Iris pigment epithelial cell (primary cell): Measurements from ENCODE around the gene ORMDL2.
"Not testable (repeated sequence)": the region's sequence is repeated elsewhere in the genome, so short reads cannot be mapped to it uniquely, and the experiment has no call there.

Source experiments
- DNase-seq: peaks from one replicate; pipeline ENCODE4 v3.0.0-alpha.2; 2011; ENCODE audit warnings: low read depth

Gene ORMDL2

GRCh38 chr12:55852740-55853139 is 34.9 kb downstream of the ORMDL2 start:
- DNase-seq, result no peak

DNA sequence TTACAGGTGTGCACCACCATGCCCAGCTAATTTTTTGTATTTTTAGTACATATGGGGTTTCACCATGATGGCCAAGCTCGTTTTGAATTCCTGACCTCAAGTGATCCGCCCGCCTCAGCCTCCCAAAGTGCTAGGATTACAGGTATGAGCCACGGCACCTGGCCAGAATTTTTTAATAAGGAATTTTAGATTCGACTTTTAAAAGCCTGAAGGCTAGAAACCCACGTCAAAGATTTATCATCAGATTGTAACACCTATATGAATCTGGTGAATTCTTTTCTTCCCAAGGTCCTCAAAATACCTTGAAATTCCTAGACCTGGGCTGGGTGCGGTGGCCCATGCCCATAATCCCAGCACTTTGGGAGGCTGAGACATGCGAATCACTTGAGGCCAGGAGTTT is 43.6 kb downstream of the ORMDL2 start:
- no peak for DNase-seq

DNA sequence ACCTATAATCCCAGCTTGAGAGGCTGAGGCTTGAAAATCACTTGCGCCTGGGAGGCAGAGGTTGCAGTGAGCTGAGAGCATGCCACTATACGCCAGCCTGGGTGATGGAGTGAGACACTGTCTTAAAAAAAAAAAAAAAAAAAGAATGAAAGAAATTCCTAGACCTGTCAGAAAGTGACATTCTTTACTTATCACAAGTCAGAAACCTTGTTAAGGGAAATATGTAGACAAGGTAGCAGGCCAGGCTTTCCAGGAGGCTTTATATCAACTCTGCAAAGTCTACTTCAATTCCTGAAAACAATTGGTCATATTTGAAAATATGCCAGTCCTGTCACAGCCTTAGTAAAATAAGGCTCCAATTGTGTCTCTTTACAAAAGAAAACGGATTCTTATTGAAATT is 44.0 kb downstream of the ORMDL2 start:
- no peak for DNase-seq

DNA sequence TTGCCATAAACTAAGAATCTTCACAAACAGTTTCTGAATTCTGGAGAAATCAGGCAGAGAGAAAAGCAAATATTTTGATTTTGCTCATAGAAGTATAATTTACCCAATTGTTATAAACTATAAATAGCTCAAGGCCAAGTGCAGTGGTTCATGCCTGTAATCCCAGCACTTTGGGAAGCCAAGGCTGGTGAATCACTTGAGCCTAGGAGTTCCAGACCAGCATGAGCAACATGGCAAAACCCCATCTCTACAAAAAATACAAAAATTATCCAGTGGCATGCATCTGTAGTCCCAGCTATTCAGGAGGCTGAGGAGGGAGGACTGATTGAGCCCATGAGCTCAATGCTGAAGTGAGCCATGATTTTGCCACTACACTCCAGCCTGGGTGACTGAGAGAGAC is 44.4 kb downstream of the ORMDL2 start:
- no peak for DNase-seq

- not testable (repeated sequence) for DNase-seq
Observed at GRCh38 chr12:55862931-55863330, 45.1 kb downstream of the ORMDL2 start.

DNA sequence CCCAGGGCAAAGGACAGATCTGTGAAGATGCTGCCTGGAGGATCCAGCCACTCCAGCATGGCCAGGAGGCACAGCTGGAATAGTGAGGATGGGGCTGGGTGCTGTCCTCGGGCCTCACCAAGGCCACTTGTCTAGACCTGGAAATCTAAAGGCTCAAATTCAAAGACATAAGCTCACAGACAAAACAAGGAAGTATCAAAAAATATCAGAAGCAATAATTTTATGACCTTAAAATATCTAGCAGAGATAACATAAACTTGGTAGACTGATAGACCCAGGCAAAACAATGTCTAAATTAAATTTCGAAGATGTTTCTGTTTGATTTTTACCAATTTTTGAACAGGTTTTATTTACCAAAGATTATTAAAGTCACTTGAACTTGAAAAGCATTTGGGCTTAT is 47.5 kb downstream of the ORMDL2 start:
- DNase-seq, result no peak

GRCh38 chr12:55866454-55867004 is 48.7 kb downstream of the ORMDL2 start:
- not testable (repeated sequence) for DNase-seq
